ENCODE results near the gene PRKCSH. TPM values are rescaled to one million over a fixed set of nuclear protein-coding genes. Genes with fewer than 3 reads are reported as not detected.
A peak's percentile ranks its signal among the peaks of the same experiment; 100 is the strongest.
"Not testable (repeated sequence)": the region's sequence is repeated elsewhere in the genome, so short reads cannot be mapped to it uniquely, and the experiment has no call there.

Gene PRKCSH, protein sequence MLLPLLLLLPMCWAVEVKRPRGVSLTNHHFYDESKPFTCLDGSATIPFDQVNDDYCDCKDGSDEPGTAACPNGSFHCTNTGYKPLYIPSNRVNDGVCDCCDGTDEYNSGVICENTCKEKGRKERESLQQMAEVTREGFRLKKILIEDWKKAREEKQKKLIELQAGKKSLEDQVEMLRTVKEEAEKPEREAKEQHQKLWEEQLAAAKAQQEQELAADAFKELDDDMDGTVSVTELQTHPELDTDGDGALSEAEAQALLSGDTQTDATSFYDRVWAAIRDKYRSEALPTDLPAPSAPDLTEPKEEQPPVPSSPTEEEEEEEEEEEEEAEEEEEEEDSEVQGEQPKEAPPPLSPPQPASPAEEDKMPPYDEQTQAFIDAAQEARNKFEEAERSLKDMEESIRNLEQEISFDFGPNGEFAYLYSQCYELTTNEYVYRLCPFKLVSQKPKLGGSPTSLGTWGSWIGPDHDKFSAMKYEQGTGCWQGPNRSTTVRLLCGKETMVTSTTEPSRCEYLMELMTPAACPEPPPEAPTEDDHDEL
- 91.2 and 110 TPM in 2 replicates for total RNA-seq (2014; rRNA removed; shearing (Covaris generic))

DNA sequence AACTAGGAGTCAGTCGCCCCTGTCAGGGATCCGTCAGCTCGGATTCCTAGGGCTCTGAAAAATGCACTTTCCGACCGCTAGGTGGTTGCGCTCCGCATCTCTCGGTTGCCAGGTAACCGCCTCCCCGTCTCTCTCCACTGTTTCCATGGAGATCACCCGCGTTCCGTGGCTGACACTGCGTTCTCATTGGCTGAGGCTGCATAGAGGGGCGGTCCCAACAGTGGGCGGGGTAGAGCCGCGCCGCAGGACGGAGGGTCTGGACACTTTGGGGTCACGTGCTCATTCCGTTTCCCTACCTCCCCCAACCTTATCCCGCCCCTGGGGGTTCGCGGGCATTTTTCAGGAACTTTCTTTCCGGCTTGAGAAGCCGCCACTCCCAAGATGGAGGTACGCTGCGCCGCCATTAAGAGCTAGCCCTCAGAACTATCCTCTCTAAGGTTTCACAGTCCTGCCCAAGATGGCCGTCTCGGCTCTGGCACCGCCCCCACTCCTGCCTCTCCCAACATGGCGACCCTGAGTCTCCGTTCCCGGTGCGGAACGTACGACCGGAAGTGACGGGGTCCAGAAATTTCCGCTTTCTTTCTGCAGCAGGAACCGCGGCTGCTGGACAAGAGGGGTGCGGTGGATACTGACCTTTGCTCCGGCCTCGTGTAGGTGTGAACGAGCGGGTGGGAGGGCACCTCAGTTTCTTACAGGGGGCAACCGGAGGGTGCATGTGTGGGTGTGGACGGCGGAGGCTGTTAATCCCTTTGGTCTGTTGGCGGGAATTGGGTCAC lies at the start of gene PRKCSH, which contains the start of gene ODAD3:
Gene PRKCSH (plus strand): TSS at position 579 of the 776 bp plus-strand sequence. CDS start 483 bp downstream, outside the sequence.
Gene ODAD3 (minus strand): TSS at position 65 of the 776 bp plus-strand sequence. CDS start 105 bp downstream, outside the sequence.
- peaks cover 14% of the 10 kb centered on the region for H3K4me1 ChIP-seq (replicated peaks)
- H3K4me3 ChIP-seq: peak within 1 kb of the TSS; percentile 65
- H3K27me3 ChIP-seq (replicated peaks): no peaks in the 10 kb centered on the region
- peak within 1 kb of the TSS; percentile 44 for H3K27ac ChIP-seq
- DNase-seq (ENCODE audit: low read depth in 1 of 2, low spot score in 2 of 2): peak; percentile 100
- H3K9me3 ChIP-seq (replicated peaks): no peaks in the 10 kb centered on the region
- peaks cover 43% of the 10 kb centered on the region for H3K36me3 ChIP-seq

DNA sequence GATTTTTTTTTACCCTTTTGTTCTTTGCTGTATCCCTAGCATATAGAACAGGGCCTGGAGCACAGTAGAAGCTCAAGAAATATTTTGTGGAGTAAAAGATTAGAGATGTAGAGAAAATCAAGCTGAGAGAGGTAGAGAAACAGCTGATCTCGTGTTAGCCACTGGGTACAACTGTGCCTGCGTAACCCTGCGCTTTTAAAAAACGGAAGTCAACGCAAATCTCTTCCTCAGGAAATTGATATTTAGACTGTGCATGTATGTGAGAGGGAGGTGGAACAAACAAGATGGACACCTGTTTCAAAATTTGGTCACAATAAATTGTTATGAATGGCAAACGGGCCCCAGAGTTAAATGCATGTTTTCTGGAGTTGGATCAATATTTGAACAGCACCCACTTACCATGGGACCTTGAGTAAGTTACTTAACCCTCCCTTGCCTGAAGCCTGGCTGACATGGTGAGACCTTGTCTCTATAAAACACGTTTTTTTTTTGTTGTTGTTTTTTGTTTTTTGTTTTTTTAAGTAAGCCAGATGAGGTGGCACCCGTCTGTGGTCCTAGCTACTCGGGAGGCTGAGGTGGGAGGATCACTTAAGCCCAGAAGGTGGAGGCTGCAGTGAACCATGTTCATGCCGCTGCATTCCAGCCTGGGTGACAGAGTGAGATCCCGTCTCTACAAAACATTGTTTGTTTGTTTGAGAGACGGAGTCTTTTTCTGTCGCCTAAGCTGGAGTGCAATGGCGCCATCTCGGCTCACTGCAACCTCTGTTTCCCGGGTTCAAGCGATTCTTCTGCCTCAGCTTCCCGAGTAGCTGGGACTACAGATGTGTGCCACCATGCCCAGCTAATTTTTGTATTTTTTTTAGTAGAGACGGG lies 48.0 kb upstream of the PRKCSH start:
- Histone ChIP-seq H3K4me1 (replicated peaks) (peaks cover 15% of the 10 kb centered on the region), H3K9me3 (replicated peaks) (no peaks in the 10 kb centered on the region)
- no peak for DNase-seq (ENCODE audit: low read depth in 1 of 2, low spot score in 2 of 2)

DNA sequence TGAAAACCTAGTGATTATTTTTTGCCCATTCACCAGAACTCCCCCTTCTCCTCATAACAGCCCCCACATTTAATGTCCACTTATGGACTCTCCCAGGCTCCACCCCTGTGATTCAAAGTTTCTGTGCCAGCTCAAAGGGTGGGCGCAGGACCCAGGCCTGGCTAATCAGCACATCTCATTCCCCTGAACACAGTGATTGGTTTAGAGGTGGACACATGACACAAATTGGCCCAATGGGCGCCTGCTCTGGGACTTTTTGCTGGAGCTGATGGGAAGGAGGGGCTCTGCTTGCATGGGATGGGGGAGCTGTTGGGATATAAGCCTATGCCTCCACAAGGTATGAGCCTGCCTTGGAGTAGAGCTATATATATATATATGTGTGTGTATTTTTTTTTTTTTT lies 45.1 kb upstream of the PRKCSH start:
- H3K27me3 ChIP-seq (replicated peaks): no peaks in the 10 kb centered on the region
- no peak for DNase-seq (ENCODE audit: low read depth in 1 of 2, low spot score in 2 of 2)
- no peaks in the 10 kb centered on the region for H3K9me3 ChIP-seq (replicated peaks)
- no peak overlapping the region for H3K27ac ChIP-seq
- no peak overlapping the region for H3K4me3 ChIP-seq
- no peaks in the 10 kb centered on the region for H3K36me3 ChIP-seq
- no peaks in the 10 kb centered on the region for H3K4me1 ChIP-seq (replicated peaks)

More for the DNA sequence above, 48.0 kb upstream of the PRKCSH start:
- no peaks in the 10 kb centered on the region for H3K36me3 ChIP-seq
- H3K4me3 ChIP-seq: no peak overlapping the region
- no peak overlapping the region for H3K27ac ChIP-seq
- peaks cover 12% of the 10 kb centered on the region for H3K27me3 ChIP-seq (replicated peaks)

DNA sequence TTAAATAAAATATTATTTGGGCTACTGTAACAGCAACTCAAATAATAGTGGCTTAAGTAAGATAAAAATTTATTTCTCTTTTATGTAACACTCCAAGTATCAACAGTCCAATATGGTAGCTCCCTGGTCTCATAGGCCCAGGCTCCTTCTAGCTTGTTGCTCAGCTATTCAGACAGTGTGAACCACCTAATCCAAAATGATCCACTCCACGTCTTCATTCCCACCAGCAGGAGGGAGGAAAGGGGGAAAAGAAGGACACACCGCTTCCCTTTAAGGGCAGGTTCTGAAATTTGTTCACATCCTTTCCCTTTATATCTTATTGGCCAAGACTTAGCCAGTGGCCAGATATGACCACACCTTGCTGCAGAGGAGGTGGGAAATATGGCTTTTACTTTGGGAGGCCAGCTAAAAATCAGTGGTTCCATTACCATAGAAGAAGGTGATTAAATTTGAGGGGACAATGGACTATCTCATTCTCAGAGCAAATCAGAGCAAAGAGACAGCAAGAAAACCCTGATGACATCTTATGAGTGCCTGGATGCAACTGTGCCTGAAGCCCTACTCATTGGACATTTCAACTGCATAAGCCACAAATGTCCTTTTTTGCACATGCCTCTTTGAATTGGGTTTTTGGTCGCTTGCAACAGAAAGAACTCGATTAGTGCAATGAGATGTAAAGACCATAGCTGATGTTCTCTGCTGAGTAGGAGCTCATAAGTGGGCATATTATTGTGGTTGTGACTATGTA lies 44.3 kb upstream of the PRKCSH start:
- H3K9me3 ChIP-seq (replicated peaks): no peaks in the 10 kb centered on the region
- no peaks in the 10 kb centered on the region for H3K36me3 ChIP-seq
- no peak overlapping the region for H3K27ac ChIP-seq
- no peak for DNase-seq (ENCODE audit: low read depth in 1 of 2, low spot score in 2 of 2)
- no peak overlapping the region for H3K4me3 ChIP-seq
- H3K27me3 ChIP-seq (replicated peaks): no peaks in the 10 kb centered on the region
- H3K4me1 ChIP-seq (replicated peaks): no peaks in the 10 kb centered on the region

DNA sequence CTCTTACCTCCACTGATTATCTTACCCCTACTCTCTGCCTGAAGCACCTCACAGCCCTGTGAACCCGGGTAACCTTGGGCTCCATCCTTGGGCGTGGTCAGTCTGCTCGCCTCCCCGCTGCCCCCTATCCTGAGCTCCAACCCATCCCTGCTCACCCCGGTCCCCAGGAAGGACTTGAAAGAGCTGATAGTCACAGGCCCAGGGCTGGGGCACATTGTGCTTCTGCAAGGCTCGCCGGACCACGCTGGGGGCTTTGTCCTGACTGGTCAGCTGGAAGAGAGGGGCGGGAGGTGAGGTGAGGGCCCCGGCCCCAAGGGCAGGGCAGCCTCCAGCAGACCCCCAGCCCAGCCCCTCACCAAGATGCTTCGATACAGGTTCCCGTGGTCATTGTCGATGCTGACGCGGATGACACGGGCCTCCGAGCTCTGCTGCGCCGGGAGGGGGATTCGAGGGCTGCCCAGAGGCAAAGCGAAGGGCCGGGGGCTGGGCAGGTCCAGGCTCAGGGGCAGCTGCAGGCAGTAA lies 38.3 kb upstream of the PRKCSH start:
- H3K4me1 ChIP-seq (replicated peaks): no peaks in the 10 kb centered on the region
- no peak overlapping the region for H3K27ac ChIP-seq
- no peak overlapping the region for H3K4me3 ChIP-seq
- no peaks in the 10 kb centered on the region for H3K27me3 ChIP-seq (replicated peaks)
- no peaks in the 10 kb centered on the region for H3K36me3 ChIP-seq
- no peak for DNase-seq (ENCODE audit: low read depth in 1 of 2, low spot score in 2 of 2)
- H3K9me3 ChIP-seq (replicated peaks): no peaks in the 10 kb centered on the region

DNA sequence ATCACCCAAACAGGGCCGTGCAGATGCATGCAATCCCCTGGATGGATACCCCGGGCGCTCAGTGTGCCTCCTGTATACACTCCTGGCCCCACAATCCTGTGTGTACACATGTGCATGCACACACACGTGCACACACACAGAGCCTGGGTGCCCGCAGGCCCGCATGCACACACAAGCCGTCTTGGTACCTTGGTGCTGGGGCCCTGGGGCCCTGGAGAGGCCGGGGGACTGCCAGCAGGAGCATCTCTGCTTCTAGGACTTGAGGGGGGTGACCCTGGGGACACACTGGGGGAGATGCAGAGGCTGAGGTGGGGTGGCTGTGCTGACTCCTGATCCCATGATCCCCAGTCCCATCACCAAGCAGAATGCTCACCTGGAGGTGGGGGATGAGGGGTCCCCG lies 35.8 kb upstream of the PRKCSH start:
- no peaks in the 10 kb centered on the region for H3K4me1 ChIP-seq (replicated peaks)
- no peak overlapping the region for H3K27ac ChIP-seq
- H3K9me3 ChIP-seq (replicated peaks): no peaks in the 10 kb centered on the region
- H3K27me3 ChIP-seq (replicated peaks): no peaks in the 10 kb centered on the region
- H3K36me3 ChIP-seq: no peaks in the 10 kb centered on the region
- no peak for DNase-seq (ENCODE audit: low read depth in 1 of 2, low spot score in 2 of 2)
- no peak overlapping the region for H3K4me3 ChIP-seq

DNA sequence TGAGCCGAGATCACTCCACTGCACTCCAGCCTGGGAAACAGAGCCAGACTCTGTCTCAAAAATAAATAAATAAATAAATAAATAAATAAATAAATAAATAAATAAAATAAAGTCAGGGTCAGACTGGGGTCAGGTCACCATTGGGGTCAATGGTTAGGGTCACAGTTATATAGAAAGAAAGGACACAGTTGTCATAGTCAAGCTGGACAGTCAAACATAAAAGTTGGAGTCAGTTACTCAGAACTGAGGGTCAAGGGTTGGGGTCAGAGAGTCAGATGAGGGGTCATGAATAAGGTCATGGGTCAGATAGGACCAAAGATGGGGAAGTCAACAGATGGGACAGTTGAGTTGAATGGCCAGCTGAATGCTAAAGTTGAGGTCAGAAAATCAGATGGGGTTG lies 34.6 kb upstream of the PRKCSH start:
- no peaks in the 10 kb centered on the region for H3K4me1 ChIP-seq (replicated peaks)
- H3K27me3 ChIP-seq (replicated peaks): no peaks in the 10 kb centered on the region
- H3K27ac ChIP-seq: no peak overlapping the region
- H3K9me3 ChIP-seq (replicated peaks): no peaks in the 10 kb centered on the region
- DNase-seq (ENCODE audit: low read depth in 1 of 2, low spot score in 2 of 2): no peak
- H3K36me3 ChIP-seq: no peaks in the 10 kb centered on the region
- H3K4me3 ChIP-seq: no peak overlapping the region

DNA sequence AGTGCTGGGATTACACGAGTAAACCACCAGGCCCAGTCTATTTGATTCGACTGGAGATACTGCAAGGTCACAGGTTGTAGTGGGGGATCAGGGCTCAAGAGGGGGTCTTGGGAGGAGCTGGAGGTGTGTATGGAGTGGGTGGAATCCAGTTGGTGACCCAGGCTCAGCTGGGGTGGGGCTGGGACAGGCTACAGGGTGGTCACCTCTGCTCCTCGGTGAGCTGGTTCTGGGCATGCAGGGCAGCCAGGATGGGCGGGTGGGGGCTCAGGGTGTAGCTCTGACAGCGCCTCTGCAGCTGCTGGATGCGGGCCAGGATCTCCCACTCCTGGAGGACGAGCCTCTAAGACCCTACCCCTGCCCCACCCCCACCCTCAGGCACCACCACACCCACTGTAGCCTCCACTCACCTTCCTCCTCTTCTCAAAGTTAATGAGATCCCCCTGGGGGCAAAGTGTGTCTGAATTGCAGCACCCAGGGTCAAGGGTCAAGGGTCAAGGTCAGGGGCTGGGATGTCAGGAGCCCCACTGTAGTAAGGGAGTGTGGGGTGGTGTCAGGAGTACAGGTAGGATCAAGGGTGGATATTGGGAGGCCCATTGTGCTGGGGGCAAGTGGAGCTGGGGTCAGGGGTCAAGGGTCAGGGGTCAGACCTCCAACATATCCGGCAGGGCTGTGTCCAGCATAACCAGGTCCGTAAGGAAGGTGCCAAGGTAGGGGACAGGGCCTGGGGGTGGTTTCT lies 33.5 kb upstream of the PRKCSH start:
- Histone ChIP-seq H3K27ac (no peak overlapping the region), H3K4me1 (replicated peaks) (no peaks in the 10 kb centered on the region), H3K4me3 (no peak overlapping the region), H3K27me3 (replicated peaks) (no peaks in the 10 kb centered on the region; the same call in 1 of the 2 replicates), H3K9me3 (replicated peaks) (no peaks in the 10 kb centered on the region), H3K36me3 (no peaks in the 10 kb centered on the region)
- DNase-seq (ENCODE audit: low read depth in 1 of 2, low spot score in 2 of 2): no peak

DNA sequence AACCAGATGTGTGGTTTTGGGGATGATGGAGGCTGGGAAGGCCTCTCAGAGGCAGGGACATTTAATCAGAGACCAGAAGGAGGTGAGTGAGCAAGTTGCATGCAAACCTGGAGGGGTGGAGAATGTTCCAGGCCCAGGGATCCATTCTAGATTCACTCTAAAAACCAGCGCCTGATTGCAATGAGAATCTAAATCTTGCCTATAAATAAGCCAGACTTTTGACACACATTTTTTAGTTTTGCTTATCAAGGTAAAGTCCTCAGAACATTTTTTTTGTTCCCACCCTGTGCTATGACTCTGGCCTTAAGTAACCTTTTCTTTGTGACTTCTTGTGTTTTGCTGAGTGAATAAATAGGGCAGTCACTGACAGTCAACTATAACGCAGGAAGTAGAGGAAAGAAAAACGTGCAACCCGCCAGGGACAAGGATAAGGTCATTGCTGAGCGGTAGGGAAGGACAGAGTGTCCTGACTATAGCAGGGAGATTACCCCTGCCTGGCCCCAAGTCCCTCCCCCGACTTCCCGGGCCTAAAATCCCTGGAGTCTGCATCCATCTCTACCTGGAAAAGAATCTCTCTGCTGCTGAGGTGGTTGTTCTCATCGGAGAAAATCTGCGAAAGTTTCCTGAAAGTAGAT lies 30.7 kb upstream of the PRKCSH start:
- no peak for DNase-seq (ENCODE audit: low read depth in 1 of 2, low spot score in 2 of 2)
- H3K9me3 ChIP-seq (replicated peaks): no peaks in the 10 kb centered on the region
- no peak overlapping the region for H3K4me3 ChIP-seq
- H3K36me3 ChIP-seq: no peaks in the 10 kb centered on the region
- no peak overlapping the region for H3K27ac ChIP-seq
- no peaks in the 10 kb centered on the region for H3K4me1 ChIP-seq (replicated peaks)
- H3K27me3 ChIP-seq (replicated peaks): no peaks in the 10 kb centered on the region; the same call in 1 of the 2 replicates

DNA sequence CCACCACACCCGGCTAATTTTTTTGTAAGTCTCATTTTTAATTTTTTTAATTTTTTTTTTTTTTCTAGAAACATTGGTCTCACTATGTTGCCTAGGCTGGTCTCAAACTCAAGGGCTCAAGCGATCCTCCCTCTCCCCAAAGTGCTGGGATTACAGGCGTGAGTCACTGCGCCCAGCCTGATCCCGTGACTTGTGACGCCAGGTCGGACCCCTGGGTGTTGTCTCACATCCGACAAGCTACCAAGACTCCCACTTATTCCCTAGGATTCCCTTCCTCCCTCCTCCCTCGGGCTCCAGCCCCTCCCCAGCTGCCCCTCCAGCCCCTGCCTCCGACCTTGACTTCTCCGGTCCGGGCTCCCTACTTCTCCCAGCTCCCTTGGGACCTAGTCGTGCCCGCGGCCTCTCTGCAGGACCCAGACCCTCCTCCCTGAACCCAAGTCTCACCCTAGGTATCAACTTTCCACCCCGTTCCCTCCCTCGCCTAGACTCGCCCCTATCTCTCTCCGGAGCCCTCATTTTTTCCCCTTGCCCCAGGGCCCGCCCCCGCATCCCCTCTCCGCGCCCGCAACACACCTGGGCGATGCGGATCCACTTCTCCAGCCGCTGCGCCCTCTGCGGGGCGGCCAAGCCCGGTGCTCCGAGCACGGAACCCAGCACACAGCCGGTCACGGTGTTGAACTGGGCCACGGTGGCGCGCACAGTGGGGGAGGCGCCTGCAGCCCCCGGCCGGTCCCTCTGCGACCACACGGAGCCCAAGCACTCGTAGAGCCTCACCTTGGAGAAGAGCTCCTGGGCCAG lies 29.4 kb upstream of the PRKCSH start:
- Histone ChIP-seq H3K27ac (no peak overlapping the region), H3K4me3 (no peak overlapping the region), H3K4me1 (replicated peaks) (peaks cover 5% of the 10 kb centered on the region; the same call in 1 of the 2 replicates), H3K27me3 (replicated peaks) (no peaks in the 10 kb centered on the region; the same call in 1 of the 2 replicates), H3K36me3 (no peaks in the 10 kb centered on the region), H3K9me3 (replicated peaks) (no peaks in the 10 kb centered on the region)
- DNase-seq (ENCODE audit: low read depth in 1 of 2, low spot score in 2 of 2): no peak

DNA sequence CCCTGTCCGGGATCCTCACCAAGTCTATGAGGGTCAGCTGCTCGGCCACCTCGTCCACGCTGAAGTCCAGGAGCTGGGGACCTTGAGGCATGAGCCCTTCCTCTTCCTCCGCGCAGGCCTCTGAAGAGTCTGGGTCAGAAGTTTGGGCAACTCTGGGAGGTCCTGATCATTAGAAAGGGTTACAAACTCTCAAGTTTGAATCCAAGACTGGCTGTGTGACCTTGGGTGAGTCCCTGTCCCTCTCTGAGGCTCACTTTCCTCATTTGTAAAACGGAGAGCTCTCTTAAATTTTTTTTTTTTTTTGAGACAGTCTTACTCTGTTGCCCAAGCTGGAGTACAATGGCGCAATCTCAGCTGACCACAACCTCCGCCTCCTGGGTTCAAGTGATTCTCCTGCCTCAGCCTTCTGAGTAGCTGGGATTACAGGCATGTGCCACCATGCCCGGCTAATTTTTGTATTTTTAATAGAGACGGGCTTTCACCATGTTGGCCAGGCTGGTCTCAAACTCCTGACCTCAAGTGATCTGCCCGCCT lies 28.7 kb upstream of the PRKCSH start:
- not testable (repeated sequence) for H3K4me3 ChIP-seq; H3K36me3 ChIP-seq; H3K27ac ChIP-seq; H3K27me3 ChIP-seq (replicated peaks); H3K4me1 ChIP-seq (replicated peaks); DNase-seq (ENCODE audit: low read depth in 1 of 2, low spot score in 2 of 2); H3K9me3 ChIP-seq (replicated peaks)
